Spleen (tissue), 11 donors: Measurements from ENCODE around the gene LNPEP. TPM values are rescaled to one million over a fixed set of nuclear protein-coding genes. Genes with fewer than 3 reads are reported as not detected.

ENCODE experiments used
- DNase-seq: peaks from one replicate; pipeline ENCODE4 v3.0.0-alpha.2; 2020
- H3K27ac ChIP-seq, 8 donors: fragments of 200-600 bp; sonication (generic) in 7 of 8; 1 replicate in 4 of 8; 2 replicates in 4 of 8; pipeline versions ENCODE4 v1.5.0 to v1.8.0; 2016 to 2021; ENCODE audit warnings: inconsistent platforms in 4 of 8, mild to moderate bottlenecking in 4 of 8, moderate library complexity in 1 of 8
- H3K27me3 ChIP-seq, 7 donors: fragments of 200-600 bp; sonication (generic) in 6 of 7; replicated peaks in 1 of 7; 1 replicate in 4 of 7; 2 replicates in 3 of 7; pipeline versions ENCODE4 v1.5.0 to v1.8.0; 2016 to 2021; ENCODE audit warnings: inconsistent platforms in 3 of 7, mild to moderate bottlenecking in 1 of 7
- H3K36me3 ChIP-seq, 6 donors: fragments of 200-600 bp; sonication (generic) in 5 of 6; 1 replicate in 4 of 6; 2 replicates in 2 of 6; pipeline versions ENCODE4 v1.5.0 to v1.8.0; 2016 to 2021; ENCODE audit warnings: inconsistent platforms in 2 of 6
- H3K4me1 ChIP-seq, 6 donors: fragments of 200-600 bp; sonication (generic) in 5 of 6; 1 replicate in 3 of 6; 2 replicates in 3 of 6; pipeline versions ENCODE4 v1.5.0 to v1.8.0; 2016 to 2021; ENCODE audit warnings: inconsistent platforms in 3 of 6
- H3K4me3 ChIP-seq, 8 donors: fragments of 200-600 bp; sonication (generic) in 7 of 8; 1 replicate in 4 of 8; 2 replicates in 4 of 8; pipeline versions ENCODE4 v1.5.0 to v1.8.0; 2016 to 2021; ENCODE audit warnings: inconsistent platforms in 4 of 8, mild to moderate bottlenecking in 4 of 8, moderate library complexity in 2 of 8
- H3K9me3 ChIP-seq, 8 donors: fragments of 200-600 bp; sonication (generic) in 7 of 8; 1 replicate in 4 of 8; 2 replicates in 4 of 8; pipeline versions ENCODE4 v1.5.0 to v1.8.0; 2016 to 2021; ENCODE audit warnings: inconsistent platforms in 4 of 8
- CTCF ChIP-seq, 11 experiments: fragments of 200-600 bp in 7 of 11; fragments of 450-650 bp in 4 of 11; sonication (generic) in 4 of 11; IDR thresholded peaks in 8 of 11; conservative IDR thresholded peaks in 3 of 11; 1 replicate in 7 of 11; 2 replicates in 4 of 11; pipeline versions ENCODE4 v1.4.0 to v1.8.0; 2016 to 2021; ENCODE audit warnings: antibody characterized with exemption in 11 of 11, inconsistent platforms in 4 of 11, mild to moderate bottlenecking in 1 of 11
- POLR2A ChIP-seq, 3 donors: fragments of 450-650 bp; IDR thresholded peaks; one replicate each; pipeline ENCODE4 v1.5.1; 2017; ENCODE audit warnings: antibody characterized with exemption in 3 of 3, mild to moderate bottlenecking in 1 of 3
- POLR2AphosphoS5 ChIP-seq, 3 donors: sonication (generic); formaldehyde crosslinking; IDR thresholded peaks; one replicate each; pipeline ENCODE4 v1.5.1; 2017; ENCODE audit warnings: antibody characterized with exemption in 3 of 3
- WGBS, 5 donors: extraction: QIAGEN DNeasy Blood & Tissue Kit in 3 of 5; methylation state at CpG; one replicate each; pipeline versions ENCODE4 v1.1.5 to v1.1.7; 2013 to 2018; 5-methylcytosine and 5-hydroxymethylcytosine counted together
- intact Hi-C: fragments of 100-400 bp; cut with DNase I; formaldehyde crosslinking; loops from one replicate; pipeline ENCODE4 v1.15.0; 2023; ENCODE audit warnings: low total_unique reads
- polyA plus RNA-seq, 3 donors: library from polyadenylated mRNA; stranded (reverse); fragments of 200-250 nt; gene quantifications; one replicate each; pipeline ENCODE4 v1.2.1, GENCODE V29; 2013
- total RNA-seq, 7 donors: library from RNA; depleted of rRNA in 3 of 7; stranded (reverse); fragments of >200 nt in 3 of 7; fragmentation: NEBNext Ultra II Directional in 4 of 7; extraction: Animal tissue kit (Norgen Biotek cat#: 25700) in 4 of 7; gene quantifications; one replicate each; pipeline versions ENCODE4 v1.1.0 to v1.2.1, GENCODE V29; 2016 to 2021
- donor health status: healthy with polysubstance abuse.
- donor health status: DM: no; HTN: no; CAD: no; lungs with moderate emphysema.
- donor health status: DM: no; HTN: no; CAD: no.
- donor health status: Bipolar disorder and iron deficiency.
- donor health status: healthy.
- donor health status: DM: no; HTN: no; CAD: no.
- donor health status: DM: yes; HTN: yes; CAD: no.

Gene LNPEP
- total and polyA plus RNA-seq, 10 donors = 8.5 to 82.2 (median 65.9) TPM

GRCh38 chr5:96973532-96974401 is 37.9 kb downstream of the LNPEP start:
- peak overlapping the region in 1 of 8 donors; percentile 31 for H3K4me3 ChIP-seq
- intact Hi-C loops = no loop called here
- TF ChIP-seq CTCF (IDR thresholded peaks at IDR 0.05 in 8 of 11, conservative IDR thresholded peaks at IDR 0.05 in 3 of 11) (no peak), POLR2A (IDR thresholded peaks at IDR 0.05) (no peak), POLR2AphosphoS5 (IDR thresholded peaks at IDR 0.05) (no peak)
- H3K9me3 ChIP-seq = no peaks in the 10 kb centered on the region
- no peaks in the 10 kb centered on the region for H3K27me3 ChIP-seq
- H3K36me3 ChIP-seq = no peaks in the 10 kb centered on the region
- peaks cover 11 to 90% (median 59%) of the 10 kb centered on the region in 6 donors for H3K4me1 ChIP-seq
- 44 to 67% (median 61%) methylated on average over 2 of the region's 2 CpGs for WGBS, 5 donors
- DNase-seq = no peak
- H3K27ac ChIP-seq = peak overlapping the region in 1 of 8 donors; percentile 9

DNA sequence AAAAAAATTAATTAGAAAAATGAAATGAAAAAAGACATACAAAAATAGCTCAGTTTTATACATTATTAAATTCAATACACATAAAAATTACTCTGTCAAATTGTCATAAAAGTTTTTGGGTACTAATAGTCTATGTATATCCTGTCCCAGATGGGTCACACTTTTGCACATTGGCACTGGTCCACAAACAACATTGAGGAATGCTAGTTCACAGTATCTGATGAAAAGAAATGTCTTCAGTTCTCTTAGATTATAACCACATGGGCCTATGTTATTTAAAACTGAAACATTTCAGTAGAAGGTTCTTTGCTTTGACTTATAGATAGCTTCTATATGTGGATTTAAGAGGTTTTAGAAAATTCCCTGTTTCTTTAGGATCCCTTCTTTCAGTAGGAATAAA is 39.8 kb downstream of the LNPEP start:
- no peak for DNase-seq
- intact Hi-C loops = no loop called here
- peaks cover 0 to 19% (median 13%) of the 10 kb centered on the region in 6 donors for H3K36me3 ChIP-seq

GRCh38 chr5:96977228-96977627 is 41.3 kb downstream of the LNPEP start:
- H3K9me3 ChIP-seq = no peaks in the 10 kb centered on the region
- H3K27me3 ChIP-seq = no peaks in the 10 kb centered on the region
- TF ChIP-seq POLR2AphosphoS5 (IDR thresholded peaks at IDR 0.05) = no peak
- no peak for TF ChIP-seq CTCF (IDR thresholded peaks at IDR 0.05 in 8 of 11, conservative IDR thresholded peaks at IDR 0.05 in 3 of 11)
- TF ChIP-seq POLR2A (IDR thresholded peaks at IDR 0.05) = no peak
- peaks cover 0 to 34% (median 17%) of the 10 kb centered on the region in 6 donors for H3K36me3 ChIP-seq
- H3K27ac ChIP-seq = no peak overlapping the region
- peaks cover 0 to 55% (median 31%) of the 10 kb centered on the region in 6 donors for H3K4me1 ChIP-seq
- no peak overlapping the region for H3K4me3 ChIP-seq
- DNase-seq = no peak
- 82 to 97% (median 91%) methylated on average over 6 of the region's 6 CpGs for WGBS, 5 donors
- intact Hi-C loops = no loop called here

More for the DNA sequence above, 39.8 kb downstream of the LNPEP start:
- H3K9me3 ChIP-seq = no peaks in the 10 kb centered on the region
- H3K27me3 ChIP-seq = no peaks in the 10 kb centered on the region
- TF ChIP-seq POLR2AphosphoS5 (IDR thresholded peaks at IDR 0.05) = no peak
- TF ChIP-seq CTCF (IDR thresholded peaks at IDR 0.05 in 8 of 11, conservative IDR thresholded peaks at IDR 0.05 in 3 of 11) = no peak
- TF ChIP-seq POLR2A (IDR thresholded peaks at IDR 0.05) = no peak
- peaks cover 0 to 71% (median 42%) of the 10 kb centered on the region in 6 donors for H3K4me1 ChIP-seq
- no peak overlapping the region for H3K27ac ChIP-seq
- no peak overlapping the region for H3K4me3 ChIP-seq

- Histone ChIP-seq H3K4me1 (peaks cover 0 to 45% (median 14%) of the 10 kb centered on the region in 6 donors), H3K27ac (no peak overlapping the region), H3K9me3 (no peaks in the 10 kb centered on the region), H3K27me3 (no peaks in the 10 kb centered on the region), H3K4me3 (no peak overlapping the region), H3K36me3 (peaks cover 0 to 44% (median 17%) of the 10 kb centered on the region in 6 donors)
- TF ChIP-seq POLR2AphosphoS5 (IDR thresholded peaks at IDR 0.05) (no peak), POLR2A (IDR thresholded peaks at IDR 0.05) (no peak), CTCF (IDR thresholded peaks at IDR 0.05 in 8 of 11, conservative IDR thresholded peaks at IDR 0.05 in 3 of 11) (no peak)
- intact Hi-C loops = no loop called here
- DNase-seq = no peak
- 88 to 99% (median 96%) methylated on average over 5 of the region's 5 CpGs for WGBS, 5 donors
These were observed 43.1 kb downstream of the LNPEP start for GRCh38 chr5:96978812-96979449.
